AG04450 (cell line): ENCODE measurements around the gene KLF3. TPM values are rescaled to one million over a fixed set of nuclear protein-coding genes. Genes with fewer than 3 reads are reported as not detected.

Experiments
- CTCF ChIA-PET: fragments of 300-600, 350-600 bp; formaldehyde crosslinking; extraction: SDS; loops from one replicate; lab custom pipeline; 2022; ENCODE audit warnings: antibody characterized with exemption, inconsistent platforms; lab: Charles Lee
- POLR2A ChIA-PET: fragments of 350-600 bp; formaldehyde crosslinking; extraction: SDS; loops from one replicate; lab custom pipeline; 2021; ENCODE audit warnings: antibody characterized with exemption, inconsistent platforms; lab: Yijun Ruan, JAX
- DNase-seq: peaks from one replicate; pipeline ENCODE4 v3.0.0-alpha.2; 2011; ENCODE audit warnings: low read depth, low spot score
- H3K27ac ChIP-seq: one replicate; pipeline ENCODE4 v1.5.1; 2012; ENCODE audit warnings: low read depth, low read length, control low read depth
- H3K27me3 ChIP-seq: one replicate; pipeline ENCODE4 v1.6.0; 2012; ENCODE audit warnings: low read length; ENCODE audit not compliant: control insufficient read depth, insufficient read depth
- H3K4me3 ChIP-seq: 2 replicates; pipeline ENCODE4 v1.5.1; 2011; ENCODE audit warnings: mild to moderate bottlenecking, low read depth, low read length, control low read depth
- H3K9me3 ChIP-seq: 2 replicates; pipeline ENCODE4 v1.5.1; 2012; ENCODE audit warnings: low read length; ENCODE audit not compliant: control insufficient read depth, insufficient read depth
- CTCF ChIP-seq: IDR thresholded peaks from 2 replicates; pipeline ENCODE4 v1.5.1; 2011; ENCODE audit warnings: low read depth, low read length, control low read depth, inconsistent platforms
- polyA plus RNA-seq: library from polyadenylated mRNA; depleted of rRNA; stranded (reverse); fragments of >200 nt; gene quantifications from 2 replicates; pipeline ENCODE4 v1.2.3, GENCODE V29; 2011

KLF3 gene
- polyA plus RNA-seq, 1 experiment = 24.3 TPM

- no peak overlapping the region for H3K27ac ChIP-seq
- peaks cover 3% of the 10 kb centered on the region for H3K27me3 ChIP-seq
- DNase-seq = no peak
- H3K4me3 ChIP-seq = no peak overlapping the region
- no peaks in the 10 kb centered on the region for H3K9me3 ChIP-seq
- CTCF ChIA-PET = no interaction called here
- no peak for TF ChIP-seq CTCF
- POLR2A ChIA-PET = no interaction called here
Observed at GRCh38 chr4:38650133-38650532, 13.9 kb upstream of the KLF3 start.

GRCh38 chr4:38654273-38654672, 9.7 kb upstream of the KLF3 start:
- Histone ChIP-seq H3K27ac (no peak overlapping the region), H3K4me3 (no peak overlapping the region), H3K27me3 (no peaks in the 10 kb centered on the region), H3K9me3 (no peaks in the 10 kb centered on the region)
- ChIA-PET CTCF (interaction anchor here (0.6 kb wide), 1 partner anchor 100 kb away, joined by 3 read pairs; no protein-coding TSS in a partner anchor), POLR2A (no interaction called here)
- TF ChIP-seq CTCF = no peak
- no peak for DNase-seq

GRCh38 chr4:38656111-38656510, 7.9 kb upstream of the KLF3 start:
- no peaks in the 10 kb centered on the region for H3K27me3 ChIP-seq
- DNase-seq = no peak
- H3K9me3 ChIP-seq = no peaks in the 10 kb centered on the region
- no peak overlapping the region for H3K27ac ChIP-seq
- H3K4me3 ChIP-seq = no peak overlapping the region
- TF ChIP-seq CTCF = no peak
- CTCF ChIA-PET = interaction anchor here (1.3 kb wide), 1 partner anchor 104 kb away, joined by 3 read pairs; no protein-coding TSS in a partner anchor
- POLR2A ChIA-PET = no interaction called here

- Histone ChIP-seq H3K27ac (no peak overlapping the region), H3K27me3 (no peaks in the 10 kb centered on the region), H3K9me3 (no peaks in the 10 kb centered on the region; the same call in 1 of the 2 replicates), H3K4me3 (no peak overlapping the region)
- DNase-seq = no peak
- ChIA-PET CTCF (interaction anchor here (0.6 to 1.2 kb wide), 3 partner anchors 46 to 582 kb away, joined by 4 to 6 read pairs (median 4); no protein-coding TSS in a partner anchor), POLR2A (no interaction called here)
- no peak for TF ChIP-seq CTCF
Observed at GRCh38 chr4:38659346-38659745, 4.7 kb upstream of the KLF3 start.

- CTCF ChIA-PET = no interaction called here
- no peak for DNase-seq
- Histone ChIP-seq H3K27ac (no peak overlapping the region), H3K4me3 (no peak overlapping the region), H3K9me3 (no peaks in the 10 kb centered on the region; the same call in 1 of the 2 replicates), H3K27me3 (no peaks in the 10 kb centered on the region)
- POLR2A ChIA-PET = no interaction called here
- TF ChIP-seq CTCF = no peak
Observed at GRCh38 chr4:38660838-38661237, 3.2 kb upstream of the KLF3 start.
